HG02678 (cell line): Measurements from ENCODE around the gene VPS13A.
"Not testable (repeated sequence)": the region's sequence is repeated elsewhere in the genome, so short reads cannot be mapped to it uniquely, and the experiment has no call there.

ENCODE experiments used
- ATAC-seq: cut with Tn5 transposase; IDR thresholded peaks from one replicate; pipeline ENCODE4 v1.9.1; 2021; ENCODE audit warnings: mild to moderate bottlenecking, moderate library complexity; ENCODE audit not compliant: unreplicated experiment

The VPS13A gene

GRCh38 chr9:77293949-77294348 is 116.6 kb downstream of the VPS13A start:
- ATAC-seq, result no peak

DNA sequence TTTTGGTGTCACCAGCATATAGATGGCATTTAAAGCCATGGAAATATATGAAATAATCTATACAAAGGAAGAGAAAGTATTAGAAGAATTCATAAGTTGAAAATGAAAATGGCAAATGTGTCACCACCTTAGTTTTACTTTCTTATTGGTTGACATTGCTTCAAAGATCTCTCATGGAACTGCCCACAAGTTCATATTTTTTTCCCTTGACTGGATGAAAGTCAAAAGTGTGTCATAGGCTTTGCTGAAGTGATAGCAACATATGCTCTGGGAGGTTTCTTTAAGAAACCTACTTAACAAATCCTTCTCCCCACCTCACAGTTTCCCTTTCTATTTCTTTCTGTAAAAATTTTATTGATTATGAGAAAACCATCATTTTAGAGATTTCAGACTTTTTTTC is 127.2 kb downstream of the VPS13A start:
- peak; percentile 57 for ATAC-seq

- no peak for ATAC-seq
Measured at GRCh38 chr9:77305622-77306400, 128.5 kb downstream of the VPS13A start.

GRCh38 chr9:77307166-77307565 is 129.8 kb downstream of the VPS13A start:
- ATAC-seq, result no peak

DNA sequence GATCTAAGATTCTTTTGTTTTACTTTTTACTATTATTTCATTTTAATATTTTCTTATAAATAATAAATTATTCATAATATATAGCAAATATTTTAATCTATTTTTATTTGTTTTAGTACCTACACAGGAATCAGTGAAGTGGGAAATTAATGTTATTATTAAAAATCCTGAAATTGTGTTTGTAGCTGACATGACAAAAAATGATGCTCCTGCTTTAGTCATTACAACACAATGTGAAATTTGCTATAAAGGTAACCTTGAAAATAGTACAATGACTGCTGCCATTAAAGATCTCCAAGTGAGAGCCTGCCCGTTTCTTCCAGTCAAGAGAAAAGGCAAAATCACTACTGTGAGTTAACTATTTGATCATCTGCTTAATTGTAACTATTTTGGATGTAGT is 138.7 kb downstream of the VPS13A start:
- no peak for ATAC-seq

GRCh38 chr9:77325058-77325457 is 147.7 kb downstream of the VPS13A start:
- no peak for ATAC-seq

DNA sequence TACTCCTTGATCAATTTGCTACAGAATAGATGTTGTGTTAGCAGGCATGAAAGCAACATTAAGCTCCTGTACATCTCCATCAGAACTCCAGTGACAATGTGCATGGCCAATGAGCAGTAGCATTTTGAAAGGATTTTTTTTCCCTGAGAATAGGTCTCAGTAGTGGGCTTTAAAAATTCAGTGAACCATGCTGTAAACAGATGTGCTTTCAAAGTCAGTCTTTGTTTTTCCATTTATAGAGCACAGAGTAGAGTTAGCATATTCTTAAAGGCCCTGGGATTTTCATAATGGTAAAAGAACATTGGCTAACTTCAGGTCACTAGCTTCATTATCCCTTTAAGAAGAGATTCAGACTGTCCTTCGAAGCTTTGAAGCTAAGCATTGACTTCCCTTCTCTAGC is 150.8 kb downstream of the VPS13A start:
- no peak for ATAC-seq

DNA sequence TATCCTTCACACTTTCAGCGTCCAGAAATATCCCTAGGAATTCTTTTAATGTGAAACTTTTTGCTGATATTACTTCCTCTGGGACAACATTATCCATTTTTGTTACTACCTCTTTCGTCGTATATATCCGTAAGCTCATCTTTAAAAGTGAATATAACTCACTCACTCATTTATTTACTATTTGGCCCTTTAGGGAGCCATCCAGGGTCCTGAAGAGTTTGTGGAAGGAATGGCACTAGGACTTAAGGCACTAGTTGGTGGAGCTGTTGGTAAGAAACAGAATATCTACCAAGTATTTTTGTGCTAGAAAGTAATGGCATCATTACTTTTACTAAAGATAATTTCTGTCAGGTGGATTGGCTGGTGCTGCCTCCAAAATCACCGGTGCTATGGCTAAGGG is 192.7 kb downstream of the VPS13A start:
- no peak for ATAC-seq

DNA sequence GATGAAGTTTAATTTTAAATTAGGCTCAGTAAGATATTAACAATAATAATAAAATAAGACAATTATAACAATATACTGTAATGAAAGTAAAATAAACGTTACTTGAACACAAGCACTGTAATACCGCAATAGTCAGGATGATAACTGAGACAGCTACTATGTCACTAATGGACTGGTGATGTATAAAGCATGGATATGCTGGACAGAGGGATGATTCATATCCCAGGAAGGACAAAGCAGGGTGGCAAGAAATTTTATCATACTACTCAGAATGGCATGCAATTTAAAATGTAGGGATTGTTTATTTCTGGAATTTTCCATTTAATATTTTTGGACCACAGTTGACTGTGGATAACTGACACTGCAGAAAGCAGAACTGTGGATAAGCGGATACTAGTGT is 196.9 kb downstream of the VPS13A start:
- ATAC-seq, result no peak

DNA sequence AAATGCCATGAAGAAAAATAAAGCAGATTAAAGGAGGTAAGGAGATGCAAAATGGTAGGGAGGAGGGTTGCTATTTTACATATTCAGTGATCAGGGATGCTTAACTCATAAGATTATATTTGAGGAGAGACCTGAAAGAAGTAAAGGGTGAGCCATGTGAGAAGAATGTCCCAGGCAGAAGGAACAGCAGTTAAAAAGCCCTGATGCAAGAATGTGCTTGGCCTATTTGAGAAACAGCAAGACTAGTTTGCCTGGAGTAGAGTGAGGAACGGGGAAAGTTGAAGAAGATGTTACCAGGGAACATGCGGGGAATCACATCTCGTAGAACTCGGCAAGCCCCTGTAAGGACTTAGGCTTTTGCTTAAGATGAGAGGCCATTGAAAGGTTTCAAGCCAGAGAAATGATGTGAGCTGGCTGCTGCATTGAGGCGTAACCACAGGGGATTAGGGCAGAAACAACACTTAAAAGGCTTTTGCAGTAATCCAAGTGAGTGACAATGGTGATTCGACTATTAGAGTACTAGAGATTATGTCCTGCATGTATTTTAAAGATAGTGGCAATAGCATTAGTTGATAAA is 198.7 kb downstream of the VPS13A start:
- ATAC-seq, result no peak

DNA sequence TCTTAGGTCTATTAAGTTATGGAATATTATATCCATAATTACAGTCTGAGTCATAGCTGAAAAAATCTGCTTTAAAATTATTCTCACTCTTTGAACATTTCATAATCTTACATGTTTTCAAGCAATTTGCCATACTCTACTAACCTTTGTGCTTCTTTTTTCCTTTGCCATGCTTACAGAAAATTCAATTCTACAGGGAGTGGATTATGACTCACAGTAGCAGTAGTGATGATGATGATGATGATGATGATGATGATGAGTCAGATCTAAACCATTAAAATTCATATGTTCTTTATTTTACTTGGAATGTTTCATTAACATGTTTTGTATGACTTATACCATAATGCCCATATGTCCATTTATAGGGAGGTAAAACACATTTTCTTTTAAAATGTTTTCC is 207.1 kb downstream of the VPS13A start:
- ATAC-seq, result no peak

DNA sequence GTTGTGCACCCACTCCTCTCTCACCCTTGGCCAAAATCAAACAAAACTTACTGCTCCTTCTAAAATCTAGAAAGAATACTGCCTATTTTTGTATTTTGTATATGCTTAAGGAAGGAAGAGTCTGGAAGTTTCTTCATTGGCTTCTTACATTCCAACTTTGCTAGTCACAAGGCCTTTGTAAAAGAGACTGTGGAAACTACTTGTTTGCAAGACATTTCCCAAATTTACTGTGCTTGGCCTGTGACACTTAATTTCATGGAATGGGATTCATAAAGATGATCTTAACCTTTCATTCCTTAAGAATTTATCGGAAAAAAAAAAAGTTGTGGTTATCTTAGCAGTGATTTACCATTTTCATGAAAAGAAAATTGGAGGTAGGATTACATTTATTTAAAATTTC is 208.9 kb downstream of the VPS13A start:
- no peak for ATAC-seq

DNA sequence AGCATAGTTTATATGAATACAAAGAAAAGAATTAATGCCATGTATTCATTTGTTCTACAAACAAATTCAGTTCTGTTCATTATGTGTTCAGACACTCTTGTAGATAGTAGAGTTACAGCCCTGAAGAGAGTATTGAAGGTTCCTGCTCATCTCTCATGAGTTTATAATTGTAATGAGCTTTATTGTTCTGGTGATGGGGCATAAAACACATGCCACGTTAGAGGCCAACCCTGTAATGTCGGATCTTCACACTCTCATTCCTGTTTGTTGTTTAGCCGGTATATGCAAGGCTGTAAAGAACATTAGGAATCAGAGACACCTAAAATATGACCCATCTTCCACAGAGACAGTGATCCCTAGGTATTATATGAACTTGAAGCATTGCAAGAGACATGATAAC is 214.5 kb downstream of the VPS13A start:
- no peak for ATAC-seq

- no peak for ATAC-seq
Measured at GRCh38 chr9:77392328-77392727, 215.0 kb downstream of the VPS13A start.

GRCh38 chr9:77398581-77398980 is 221.2 kb downstream of the VPS13A start:
- ATAC-seq, result not testable (repeated sequence)

DNA sequence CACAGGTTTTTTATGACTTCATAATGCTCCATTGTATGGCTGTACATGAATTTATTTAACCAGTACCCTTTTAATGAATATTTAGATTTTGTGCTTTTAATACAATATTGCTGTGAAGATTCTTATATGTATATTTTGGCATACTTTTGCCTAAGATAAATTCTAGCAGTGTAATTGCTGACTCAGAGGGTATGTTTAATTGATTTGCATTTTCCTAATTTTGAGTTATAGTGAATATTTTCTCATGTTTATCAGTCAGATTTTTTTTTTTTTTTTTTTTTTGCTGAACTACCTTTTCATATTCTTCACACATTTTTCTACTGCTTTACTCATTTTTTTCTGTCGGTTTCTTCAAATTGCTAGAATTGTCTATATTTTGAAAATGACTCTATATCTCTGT is 222.6 kb downstream of the VPS13A start:
- ATAC-seq, result no peak

DNA sequence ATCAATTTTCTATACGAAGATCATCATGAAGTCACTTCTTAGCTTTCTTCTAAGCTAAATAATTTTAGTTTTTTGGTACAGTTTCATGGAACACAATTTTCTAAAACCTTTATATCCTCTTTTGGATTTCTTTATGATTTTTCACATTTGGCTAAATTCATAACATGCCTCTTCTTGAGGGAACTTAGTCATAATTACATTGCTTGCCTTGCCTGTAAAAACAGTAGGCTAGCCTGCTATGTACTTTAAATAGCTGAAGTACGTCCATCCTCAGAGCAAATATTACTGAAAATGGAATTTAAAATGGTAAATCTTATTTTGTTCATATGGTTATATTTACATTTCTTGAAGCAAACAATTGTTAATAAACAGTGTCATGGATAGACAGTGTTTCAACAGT is 225.0 kb downstream of the VPS13A start:
- no peak for ATAC-seq

DNA sequence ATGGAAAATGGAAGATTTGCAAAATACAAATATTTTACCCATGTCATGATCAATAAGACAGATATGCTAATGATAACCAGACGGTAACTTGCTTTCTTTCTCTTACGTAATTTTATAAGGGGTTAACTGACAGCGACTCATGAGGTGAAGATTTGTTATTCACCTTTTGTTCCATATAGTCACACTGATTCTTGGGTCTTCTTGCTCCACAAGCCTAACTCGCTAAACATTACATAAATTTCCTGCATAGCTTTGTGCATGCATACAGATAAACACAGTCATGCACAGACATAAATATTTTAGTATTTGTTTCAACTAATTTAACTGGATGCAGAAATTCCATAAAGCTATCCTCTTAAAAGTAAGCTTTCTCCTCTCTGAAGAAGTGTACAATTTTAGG is 225.9 kb downstream of the VPS13A start:
- ATAC-seq, result no peak

DNA sequence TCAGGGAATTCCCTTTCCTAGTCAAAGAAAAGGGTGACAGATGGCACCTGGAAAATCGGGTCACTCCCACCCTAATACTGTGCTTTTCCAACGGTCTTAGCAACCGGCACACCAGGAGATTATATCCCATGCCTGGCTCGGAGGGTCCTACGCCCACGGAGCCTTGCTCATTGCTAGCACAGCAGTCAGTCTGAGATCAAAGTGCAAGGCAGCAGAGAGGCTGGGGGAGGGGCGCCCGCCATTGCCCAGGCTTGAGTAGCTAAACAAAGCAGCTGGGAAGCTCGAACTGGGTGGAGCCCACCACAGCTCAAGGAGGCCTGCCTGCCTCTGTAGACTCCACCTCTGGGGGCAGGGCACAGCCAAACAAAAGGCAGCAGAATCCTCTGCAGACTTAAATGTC is 231.2 kb downstream of the VPS13A start:
- not testable (repeated sequence) for ATAC-seq

- no peak for ATAC-seq
Measured at GRCh38 chr9:77417566-77417965, 240.2 kb downstream of the VPS13A start.

- ATAC-seq, result no peak
Measured at GRCh38 chr9:77418226-77418625, 240.9 kb downstream of the VPS13A start.

DNA sequence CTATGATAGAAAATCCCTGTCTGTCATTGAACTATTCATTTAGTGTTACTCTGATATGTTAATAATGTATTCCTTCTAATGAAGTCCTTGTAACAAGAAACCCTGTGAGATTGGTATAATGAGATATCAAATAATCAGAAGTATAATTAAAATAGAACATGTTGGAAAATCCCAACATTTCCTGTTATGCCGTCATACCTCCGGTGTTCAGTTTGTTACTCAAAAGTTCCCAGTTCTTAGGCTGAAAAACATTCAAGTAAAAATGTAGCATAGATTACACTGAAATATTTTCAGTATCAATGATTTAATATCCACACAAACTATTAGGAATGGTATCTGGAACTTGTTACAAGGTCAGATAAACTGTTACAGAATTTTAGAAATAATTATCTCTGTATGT is 243.3 kb downstream of the VPS13A start:
- ATAC-seq, result no peak
